CD14-positive monocyte (primary cell): Measurements from ENCODE around the gene BRINP3. TPM values are rescaled to one million over a fixed set of nuclear protein-coding genes. Genes with fewer than 3 reads are reported as not detected.

Experiments used
- DNase-seq, 3 donors: peaks; one replicate each; pipeline ENCODE4 v3.0.0-alpha.2; 2011 to 2022
- H2AFZ ChIP-seq: 2 replicates; pipeline ENCODE4 v1.6.0; 2012; ENCODE audit warnings: mild to moderate bottlenecking, low read depth, low read length, inconsistent platforms; ENCODE audit not compliant: insufficient read depth, poor library complexity, severe bottlenecking
- H3K27ac ChIP-seq, 2 donors: 1 replicate in 1 of 2; 2 replicates in 1 of 2; pipeline ENCODE4 v1.5.1; 2012 to 2013; ENCODE audit warnings: low read length in 2 of 2, control low read depth in 1 of 2, inconsistent platforms in 1 of 2, low read depth in 1 of 2, mild to moderate bottlenecking in 1 of 2
- H3K27me3 ChIP-seq, 2 donors: one replicate each; pipeline versions ENCODE4 v1.6.0 to v1.6.1; 2011 to 2013; ENCODE audit warnings: low read length in 2 of 2; ENCODE audit not compliant: control insufficient read depth in 2 of 2, insufficient read depth in 2 of 2
- H3K36me3 ChIP-seq, 2 donors: replicated peaks in 1 of 2; 1 replicate in 1 of 2; 2 replicates in 1 of 2; pipeline versions ENCODE4 v1.5.1 to v1.6.1; 2012 to 2013; ENCODE audit warnings: low read length in 2 of 2, control low read depth in 1 of 2, inconsistent platforms in 1 of 2, mild to moderate bottlenecking in 1 of 2; ENCODE audit not compliant: insufficient read depth in 2 of 2, control insufficient read depth in 1 of 2
- H3K4me1 ChIP-seq, 2 donors: 1 replicate in 1 of 2; 2 replicates in 1 of 2; pipeline versions ENCODE4 v1.5.1 to v1.6.1; 2012 to 2013; ENCODE audit warnings: low read length in 2 of 2, control low read depth in 1 of 2, inconsistent platforms in 1 of 2, mild to moderate bottlenecking in 1 of 2, moderate library complexity in 1 of 2; ENCODE audit not compliant: insufficient read depth in 2 of 2, control insufficient read depth in 1 of 2
- H3K4me2 ChIP-seq: replicated peaks from 2 replicates; pipeline ENCODE3; 2012; ENCODE audit warnings: low read length, moderate library complexity, mild to moderate bottlenecking; ENCODE audit not compliant: poor library complexity, severe bottlenecking; ENCODE audit errors: extremely low read depth
- H3K4me3 ChIP-seq, 3 experiments: fragments of 200-600 bp in 1 of 3; sonication (generic) in 1 of 3; replicated peaks in 1 of 3; 1 replicate in 2 of 3; 2 replicates in 1 of 3; pipeline ENCODE4 v1.5.1; 2011 to 2013; ENCODE audit warnings: low read length in 3 of 3, mild to moderate bottlenecking in 3 of 3, control low read depth in 2 of 3, low read depth in 2 of 3, inconsistent platforms in 1 of 3, moderate library complexity in 1 of 3
- H3K79me2 ChIP-seq: 2 replicates; pipeline ENCODE4 v1.6.0; 2012; ENCODE audit warnings: mild to moderate bottlenecking, control low read depth, inconsistent platforms, low read length, moderate library complexity; ENCODE audit not compliant: insufficient read depth
- H3K9ac ChIP-seq: 2 replicates; pipeline ENCODE4 v1.6.0; 2017; ENCODE audit warnings: low read length, mild to moderate bottlenecking; ENCODE audit not compliant: insufficient read depth, poor library complexity, severe bottlenecking
- H3K9me3 ChIP-seq, 2 donors: replicated peaks in 1 of 2; 1 replicate in 1 of 2; 2 replicates in 1 of 2; pipeline versions ENCODE4 v1.5.1 to v1.6.1; 2012 to 2013; ENCODE audit warnings: low read length in 2 of 2, control low read depth in 1 of 2; ENCODE audit not compliant: control insufficient read depth in 1 of 2, insufficient read depth in 1 of 2
- H4K20me1 ChIP-seq: 2 replicates; pipeline ENCODE4 v1.6.0; 2012; ENCODE audit warnings: mild to moderate bottlenecking, low read length, control low read depth, moderate library complexity; ENCODE audit not compliant: insufficient read depth
- H3K27ac Mint-ChIP-seq, 7 donors: one replicate each; pipeline ENCODE4 v1.8.0; 2020; ENCODE audit warnings: mild to moderate bottlenecking in 7 of 7, mixed read lengths in 7 of 7, moderate library complexity in 6 of 7, inconsistent platforms in 2 of 7
- H3K27me3 Mint-ChIP-seq, 3 donors: one replicate each; pipeline ENCODE4 v1.8.0; 2021 to 2022; ENCODE audit warnings: low read depth in 3 of 3, mild to moderate bottlenecking in 3 of 3, mixed read lengths in 3 of 3, moderate library complexity in 3 of 3, inconsistent platforms in 1 of 3
- H3K36me3 Mint-ChIP-seq, 2 donors: one replicate each; pipeline ENCODE4 v1.8.0; 2020; ENCODE audit warnings: mixed read lengths in 2 of 2, inconsistent platforms in 1 of 2, mild to moderate bottlenecking in 1 of 2
- H3K4me1 Mint-ChIP-seq: one replicate; pipeline ENCODE4 v1.8.0; 2020; ENCODE audit warnings: mild to moderate bottlenecking, mixed read lengths
- H3K4me3 Mint-ChIP-seq, 2 donors: one replicate each; pipeline ENCODE4 v1.8.0; 2020; ENCODE audit warnings: mild to moderate bottlenecking in 2 of 2, mixed read lengths in 2 of 2, moderate library complexity in 1 of 2
- H3K9me3 Mint-ChIP-seq, 7 donors: one replicate each; pipeline ENCODE4 v1.8.0; 2020 to 2022; ENCODE audit warnings: mixed read lengths in 7 of 7, mild to moderate bottlenecking in 6 of 7, moderate library complexity in 6 of 7, inconsistent platforms in 2 of 7
- WGBS: methylation state at CpG from one replicate; pipeline ENCODE4 v1.1.5; 2013; ENCODE audit warnings: missing lambda C conversion rate; ENCODE audit not compliant: insufficient coverage; 5-methylcytosine and 5-hydroxymethylcytosine counted together
- intact Hi-C, 2 donors: fragments of 100-400 bp; cut with micrococcal nuclease; formaldehyde crosslinking; loops; one replicate each; pipeline versions ENCODE4 v1.15.0 to v1.15.1; 2023
- polyA plus RNA-seq, 3 donors: library from polyadenylated mRNA; depleted of rRNA in 1 of 3; unstranded in 2 of 3; stranded (reverse) in 1 of 3; fragments of 300-500 nt in 2 of 3; fragments of >200 nt in 1 of 3; fragmentation: Illumina TruSeq in 2 of 3; gene quantifications; 1 replicate in 2 of 3; 2 replicates in 1 of 3; pipeline ENCODE4 v1.2.3, GENCODE V29; 2012 to 2021
- TF ChIP-seq, protein P1 (sequence below): fragments of 200-600 bp; IDR thresholded peaks from one replicate; pipeline ENCODE4 v1.8.0; 2022; ENCODE audit warnings: antibody characterized with exemption, mild to moderate bottlenecking

Gene BRINP3
- polyA plus RNA-seq, 3 donors, result not detected

- no peaks in the 10 kb centered on the region for H3K4me1 Mint-ChIP-seq
Measured at GRCh38 chr1:190328361-190328760, 149.3 kb downstream of the BRINP3 start.

GRCh38 chr1:190327271-190327670 is 150.4 kb downstream of the BRINP3 start:
- Histone ChIP-seq H2AFZ (no peak overlapping the region), H3K27me3 (no peaks in the 10 kb centered on the region), H3K27ac (no peak overlapping the region), H3K4me1 (no peaks in the 10 kb centered on the region), H3K9me3 (no peaks in the 10 kb centered on the region), H3K9ac (no peak overlapping the region), H3K36me3 (no peaks in the 10 kb centered on the region), H3K4me2 (no peak overlapping the region), H4K20me1 (no peaks in the 10 kb centered on the region), H3K79me2 (no peaks in the 10 kb centered on the region), H3K4me3 (no peak overlapping the region)
- WGBS, result no CpG with 5 or more reads among the region's 3 CpGs
- Mint-ChIP-seq H3K27ac (no peak overlapping the region), H3K4me1 (no peaks in the 10 kb centered on the region), H3K36me3 (no peaks in the 10 kb centered on the region), H3K27me3 (no peaks in the 10 kb centered on the region), H3K4me3 (no peak overlapping the region), H3K9me3 (peaks cover 0 to 2% (median 0%) of the 10 kb centered on the region in 7 donors)
- DNase-seq, result no peak
- TF ChIP-seq, protein P1, sequence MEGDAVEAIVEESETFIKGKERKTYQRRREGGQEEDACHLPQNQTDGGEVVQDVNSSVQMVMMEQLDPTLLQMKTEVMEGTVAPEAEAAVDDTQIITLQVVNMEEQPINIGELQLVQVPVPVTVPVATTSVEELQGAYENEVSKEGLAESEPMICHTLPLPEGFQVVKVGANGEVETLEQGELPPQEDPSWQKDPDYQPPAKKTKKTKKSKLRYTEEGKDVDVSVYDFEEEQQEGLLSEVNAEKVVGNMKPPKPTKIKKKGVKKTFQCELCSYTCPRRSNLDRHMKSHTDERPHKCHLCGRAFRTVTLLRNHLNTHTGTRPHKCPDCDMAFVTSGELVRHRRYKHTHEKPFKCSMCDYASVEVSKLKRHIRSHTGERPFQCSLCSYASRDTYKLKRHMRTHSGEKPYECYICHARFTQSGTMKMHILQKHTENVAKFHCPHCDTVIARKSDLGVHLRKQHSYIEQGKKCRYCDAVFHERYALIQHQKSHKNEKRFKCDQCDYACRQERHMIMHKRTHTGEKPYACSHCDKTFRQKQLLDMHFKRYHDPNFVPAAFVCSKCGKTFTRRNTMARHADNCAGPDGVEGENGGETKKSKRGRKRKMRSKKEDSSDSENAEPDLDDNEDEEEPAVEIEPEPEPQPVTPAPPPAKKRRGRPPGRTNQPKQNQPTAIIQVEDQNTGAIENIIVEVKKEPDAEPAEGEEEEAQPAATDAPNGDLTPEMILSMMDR, result no peak
- intact Hi-C loops, result no loop called here

More at GRCh38 chr1:190328361-190328760, 149.3 kb downstream of the BRINP3 start:
- Mint-ChIP-seq H3K27ac (no peak overlapping the region), H3K9me3 (peaks cover 0 to 2% (median 0%) of the 10 kb centered on the region in 7 donors), H3K27me3 (no peaks in the 10 kb centered on the region), H3K4me3 (no peak overlapping the region), H3K36me3 (no peaks in the 10 kb centered on the region)
- intact Hi-C loops, result no loop called here
- TF ChIP-seq, protein P1, result no peak
- no peak overlapping the region for H3K9ac ChIP-seq
- H3K79me2 ChIP-seq, result no peaks in the 10 kb centered on the region
- no peak for DNase-seq
- H3K9me3 ChIP-seq, result no peaks in the 10 kb centered on the region
- H3K4me1 ChIP-seq, result no peaks in the 10 kb centered on the region
- H2AFZ ChIP-seq, result no peak overlapping the region
- H3K27ac ChIP-seq, result no peak overlapping the region
- H4K20me1 ChIP-seq, result no peaks in the 10 kb centered on the region
- H3K4me3 ChIP-seq, result no peak overlapping the region
- H3K36me3 ChIP-seq, result no peaks in the 10 kb centered on the region
- H3K4me2 ChIP-seq, result no peak overlapping the region
- H3K27me3 ChIP-seq, result no peaks in the 10 kb centered on the region
